C4-2B (cell line): Measurements from ENCODE around the gene POLE.

ENCODE experiments used
- ZFX ChIP-seq: fragments of 450-650 bp; IDR thresholded peaks from 2 replicates; pipeline ENCODE4 v1.6.1; 2017
- TF ChIP-seq, protein P1 (sequence below): fragments of 450-650 bp; conservative IDR thresholded peaks from 2 replicates; pipeline ENCODE4 v1.5.1; 2017; ENCODE audit warnings: mild to moderate bottlenecking

GRCh38 chr12:132634411-132634990 is 52.6 kb downstream of the POLE start:
- TF ChIP-seq, protein P1, sequence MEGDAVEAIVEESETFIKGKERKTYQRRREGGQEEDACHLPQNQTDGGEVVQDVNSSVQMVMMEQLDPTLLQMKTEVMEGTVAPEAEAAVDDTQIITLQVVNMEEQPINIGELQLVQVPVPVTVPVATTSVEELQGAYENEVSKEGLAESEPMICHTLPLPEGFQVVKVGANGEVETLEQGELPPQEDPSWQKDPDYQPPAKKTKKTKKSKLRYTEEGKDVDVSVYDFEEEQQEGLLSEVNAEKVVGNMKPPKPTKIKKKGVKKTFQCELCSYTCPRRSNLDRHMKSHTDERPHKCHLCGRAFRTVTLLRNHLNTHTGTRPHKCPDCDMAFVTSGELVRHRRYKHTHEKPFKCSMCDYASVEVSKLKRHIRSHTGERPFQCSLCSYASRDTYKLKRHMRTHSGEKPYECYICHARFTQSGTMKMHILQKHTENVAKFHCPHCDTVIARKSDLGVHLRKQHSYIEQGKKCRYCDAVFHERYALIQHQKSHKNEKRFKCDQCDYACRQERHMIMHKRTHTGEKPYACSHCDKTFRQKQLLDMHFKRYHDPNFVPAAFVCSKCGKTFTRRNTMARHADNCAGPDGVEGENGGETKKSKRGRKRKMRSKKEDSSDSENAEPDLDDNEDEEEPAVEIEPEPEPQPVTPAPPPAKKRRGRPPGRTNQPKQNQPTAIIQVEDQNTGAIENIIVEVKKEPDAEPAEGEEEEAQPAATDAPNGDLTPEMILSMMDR = no peak
- no peak for TF ChIP-seq ZFX
